HG03060 (cell line): Measurements from ENCODE around the gene BBS7.

ENCODE experiments used
- ATAC-seq: cut with Tn5 transposase; IDR thresholded peaks from one replicate; pipeline ENCODE4 v1.9.1; 2021; ENCODE audit warnings: low read depth, moderate number of reproducible peaks; ENCODE audit not compliant: unreplicated experiment

The BBS7 gene, protein sequence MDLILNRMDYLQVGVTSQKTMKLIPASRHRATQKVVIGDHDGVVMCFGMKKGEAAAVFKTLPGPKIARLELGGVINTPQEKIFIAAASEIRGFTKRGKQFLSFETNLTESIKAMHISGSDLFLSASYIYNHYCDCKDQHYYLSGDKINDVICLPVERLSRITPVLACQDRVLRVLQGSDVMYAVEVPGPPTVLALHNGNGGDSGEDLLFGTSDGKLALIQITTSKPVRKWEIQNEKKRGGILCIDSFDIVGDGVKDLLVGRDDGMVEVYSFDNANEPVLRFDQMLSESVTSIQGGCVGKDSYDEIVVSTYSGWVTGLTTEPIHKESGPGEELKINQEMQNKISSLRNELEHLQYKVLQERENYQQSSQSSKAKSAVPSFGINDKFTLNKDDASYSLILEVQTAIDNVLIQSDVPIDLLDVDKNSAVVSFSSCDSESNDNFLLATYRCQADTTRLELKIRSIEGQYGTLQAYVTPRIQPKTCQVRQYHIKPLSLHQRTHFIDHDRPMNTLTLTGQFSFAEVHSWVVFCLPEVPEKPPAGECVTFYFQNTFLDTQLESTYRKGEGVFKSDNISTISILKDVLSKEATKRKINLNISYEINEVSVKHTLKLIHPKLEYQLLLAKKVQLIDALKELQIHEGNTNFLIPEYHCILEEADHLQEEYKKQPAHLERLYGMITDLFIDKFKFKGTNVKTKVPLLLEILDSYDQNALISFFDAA

GRCh38 chr4:121869841-121870822, at the start of gene BBS7:
TSS of gene BBS7 (minus strand) at chr4:121870474. CDS start at chr4:121870313, 161 bp downstream.
- peak; percentile 94 for ATAC-seq

GRCh38 chr4:121913667-121914066, 43.4 kb upstream of the BBS7 start:
- no peak for ATAC-seq

GRCh38 chr4:121908346-121908745, 38.1 kb upstream of the BBS7 start:
- ATAC-seq, result no peak

GRCh38 chr4:121900132-121900983, 30.1 kb upstream of the BBS7 start:
- peak; percentile 85 for ATAC-seq

DNA sequence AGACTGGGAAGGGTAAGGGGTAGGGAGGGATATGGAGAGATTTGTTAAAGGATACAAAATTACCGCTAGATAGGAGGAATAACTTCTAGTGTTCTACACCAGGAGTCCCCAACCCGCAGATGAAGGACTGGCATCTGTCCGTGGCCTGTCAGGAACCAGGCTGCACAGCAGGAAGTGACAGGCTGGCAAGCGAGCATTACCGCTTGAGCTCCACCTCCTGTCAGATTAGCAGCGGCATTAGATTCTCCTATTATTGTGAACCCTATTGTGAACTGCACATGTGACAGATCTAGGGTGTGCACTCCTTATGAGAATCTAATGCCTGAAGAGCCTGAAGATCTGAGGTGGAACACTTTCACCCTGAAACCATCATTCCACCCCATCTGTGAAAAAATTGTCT, 27.9 kb upstream of the BBS7 start:
- no peak for ATAC-seq

- ATAC-seq, result no peak
Observed at GRCh38 chr4:121888134-121888533, 17.9 kb upstream of the BBS7 start.

DNA sequence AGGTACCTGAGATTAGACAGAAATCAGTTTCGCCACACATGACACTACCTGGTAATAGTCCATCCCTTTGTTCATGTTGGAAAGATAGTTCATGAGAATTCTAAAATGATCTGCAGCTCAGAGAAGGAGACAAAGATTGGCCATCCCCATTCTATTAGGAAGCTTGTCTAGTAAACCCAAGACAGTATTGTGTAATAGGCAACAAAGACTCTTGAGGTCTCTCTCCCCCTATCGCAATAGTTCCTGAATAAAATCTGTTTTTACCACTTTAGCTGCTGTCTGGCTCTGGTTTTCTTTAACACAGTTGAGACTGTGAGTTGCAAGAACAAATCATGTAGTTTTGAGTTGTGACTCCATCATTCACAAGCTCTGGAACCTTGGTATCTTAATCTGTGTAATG, 14.8 kb upstream of the BBS7 start:
- ATAC-seq, result no peak

DNA sequence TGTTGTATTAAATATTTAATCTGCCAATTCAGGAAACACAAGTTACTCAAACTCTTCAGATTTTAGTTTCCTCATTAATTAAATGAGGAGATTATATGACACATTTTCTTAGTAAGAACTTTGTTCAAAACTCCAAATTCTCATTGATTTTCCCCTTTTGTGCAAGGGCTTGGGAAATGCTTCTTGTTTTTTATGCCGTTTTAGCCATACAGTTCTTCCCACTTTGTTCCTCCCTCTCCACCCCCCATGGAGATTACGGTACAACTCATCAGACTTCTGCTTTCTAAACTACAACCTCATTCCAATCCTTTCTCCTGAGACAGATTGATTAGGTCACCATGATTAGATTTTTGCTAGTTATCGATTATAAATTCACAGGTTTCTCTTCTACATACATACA, 10.9 kb upstream of the BBS7 start:
- ATAC-seq, result no peak

DNA sequence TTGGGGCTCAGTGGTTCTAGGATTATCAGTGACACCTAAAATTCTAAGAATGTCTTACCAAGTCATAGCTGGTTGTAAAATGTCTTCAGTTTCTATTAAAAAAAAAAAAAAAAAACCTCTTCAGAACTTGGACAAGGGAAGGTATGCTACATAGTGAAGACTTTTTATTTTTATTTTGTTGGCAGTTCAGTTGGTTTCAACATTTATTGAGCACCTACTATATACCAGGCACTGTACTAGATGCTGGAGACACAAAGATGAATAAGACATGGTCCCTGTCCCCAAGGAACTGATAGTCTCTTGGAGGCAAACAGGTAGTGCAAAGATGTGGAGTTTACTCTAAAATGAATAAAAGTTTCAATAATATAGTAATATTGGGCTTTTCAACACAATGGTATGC, 8.9 kb upstream of the BBS7 start:
- no peak for ATAC-seq

- ATAC-seq, result no peak
Observed at GRCh38 chr4:121877041-121877773, 6.9 kb upstream of the BBS7 start.

DNA sequence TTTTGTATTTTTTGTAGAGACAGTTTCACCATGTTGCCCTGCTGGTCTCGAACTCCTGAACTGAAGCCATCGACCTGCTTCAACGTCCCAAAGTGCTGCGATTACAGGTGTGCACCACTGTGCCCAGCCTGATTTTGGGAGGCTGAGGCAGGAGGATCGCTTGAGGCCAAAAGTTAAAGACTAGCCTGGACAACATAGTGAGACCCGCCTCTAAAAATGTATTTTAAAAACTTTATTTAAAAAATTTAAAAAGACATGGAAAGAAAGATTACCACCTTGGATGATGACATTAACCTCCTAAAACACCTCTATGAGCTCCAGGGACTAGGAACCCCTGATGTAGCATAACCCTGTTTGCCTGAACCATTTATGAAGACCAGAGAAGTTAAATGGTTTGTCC, 5.8 kb upstream of the BBS7 start:
- ATAC-seq, result no peak

DNA sequence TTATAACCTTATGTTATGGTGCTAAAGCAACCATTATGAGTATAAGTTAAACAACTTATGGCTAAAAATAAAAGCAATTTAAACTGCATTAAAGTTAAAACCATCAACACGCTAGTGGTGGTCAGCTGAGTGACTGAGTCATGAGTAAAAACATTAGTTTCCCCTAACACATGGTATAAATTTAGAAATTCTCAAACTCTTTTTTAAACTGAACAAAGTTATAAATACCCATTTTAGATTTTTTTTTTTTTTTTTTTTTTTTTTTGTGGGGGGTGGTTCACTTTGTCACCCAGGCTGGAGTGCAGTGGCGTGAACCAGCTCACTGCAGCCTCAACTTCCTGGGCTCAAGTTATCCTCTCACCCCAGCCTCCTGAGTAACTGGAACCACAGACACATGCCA, 5.4 kb upstream of the BBS7 start:
- ATAC-seq, result no peak

DNA sequence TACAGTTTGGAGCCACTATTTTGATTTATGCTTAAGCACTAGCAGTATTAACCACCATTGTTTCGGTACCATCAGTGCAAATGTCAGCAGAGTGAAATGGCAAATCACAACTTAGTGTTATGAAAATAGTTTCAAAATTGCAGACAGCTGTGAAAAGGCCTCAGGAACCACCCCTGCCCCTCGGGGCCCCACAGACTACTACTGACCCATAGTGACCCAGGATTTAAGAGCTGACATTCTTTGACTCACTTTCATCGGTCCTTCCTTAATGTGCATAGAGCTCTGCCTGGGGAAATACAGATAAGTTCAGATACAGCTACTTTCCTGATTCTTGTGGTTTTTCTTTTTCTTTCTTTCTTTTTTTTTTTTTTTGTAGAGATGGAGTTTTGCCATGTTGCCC, 3.3 kb upstream of the BBS7 start:
- ATAC-seq, result no peak

DNA sequence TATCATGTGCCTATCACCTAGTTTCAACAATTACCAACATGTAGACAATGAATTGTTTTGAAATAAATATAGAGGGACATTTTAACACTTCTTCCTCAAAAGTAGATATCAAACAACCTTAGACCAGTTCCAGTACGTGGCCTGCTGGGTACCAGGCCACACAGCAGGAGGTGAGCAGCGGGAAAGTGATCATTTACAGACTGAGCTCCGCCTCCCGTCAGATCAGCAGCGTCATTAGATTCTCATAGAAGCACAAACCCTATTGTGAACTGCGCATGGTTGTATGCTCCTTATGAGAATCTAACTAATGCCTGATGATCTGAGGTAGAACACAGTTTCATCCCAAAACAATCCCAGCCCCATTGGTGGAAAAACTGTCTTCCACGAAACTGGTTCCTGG, 6.5 kb downstream of the BBS7 start:
- ATAC-seq, result no peak

DNA sequence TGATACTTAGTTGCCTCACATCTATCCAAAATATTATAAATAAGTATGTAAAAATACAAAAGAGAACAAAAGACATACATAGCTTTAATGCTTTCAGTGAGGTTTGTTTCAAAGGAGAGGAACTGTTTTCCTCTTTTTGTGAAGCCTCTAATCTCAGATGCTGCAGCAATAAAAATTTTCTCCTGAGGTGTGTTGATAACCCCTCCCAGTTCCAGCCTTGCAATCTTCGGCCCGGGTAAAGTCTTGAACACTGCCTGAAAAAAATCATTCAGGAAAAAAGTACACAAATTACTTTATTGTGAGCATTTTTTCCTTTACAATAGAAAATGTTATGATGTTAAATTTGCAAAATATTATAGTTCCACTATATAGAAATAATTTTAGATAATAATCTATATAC, 8.8 kb downstream of the BBS7 start:
- no peak for ATAC-seq

- ATAC-seq, result no peak
Observed at GRCh38 chr4:121860121-121860520, 10.2 kb downstream of the BBS7 start.

GRCh38 chr4:121851354-121851753, 18.9 kb downstream of the BBS7 start:
- no peak for ATAC-seq

GRCh38 chr4:121846662-121847061, 23.6 kb downstream of the BBS7 start:
- no peak for ATAC-seq

DNA sequence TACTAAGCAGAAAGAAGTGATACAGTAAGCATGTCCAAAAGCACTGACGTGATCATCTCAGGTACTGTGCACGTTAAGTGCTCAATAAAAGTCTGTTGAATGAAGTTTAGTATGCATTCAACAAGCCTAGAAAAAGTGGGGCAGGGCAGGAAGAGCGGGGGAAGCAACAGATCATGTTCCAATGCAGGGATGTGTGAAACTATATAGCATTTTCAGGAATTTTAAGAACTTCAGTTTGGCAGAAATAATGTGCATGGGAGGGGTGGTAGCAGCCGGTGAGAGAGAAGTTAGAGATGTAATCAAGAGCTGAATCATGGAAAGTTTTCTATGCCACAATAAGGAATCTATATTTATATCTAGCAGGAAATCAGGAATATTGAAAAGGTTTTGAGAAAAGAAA, 27.4 kb downstream of the BBS7 start:
- no peak for ATAC-seq
